IPS-NIHi7 (cell line): ENCODE data around the gene KCNC2.

Experiments
- DNase-seq: peaks from one replicate; pipeline ENCODE4 v3.0.0; 2012; ENCODE audit warnings: mixed read lengths; ENCODE audit errors: extremely low spot score

Gene KCNC2

DNA sequence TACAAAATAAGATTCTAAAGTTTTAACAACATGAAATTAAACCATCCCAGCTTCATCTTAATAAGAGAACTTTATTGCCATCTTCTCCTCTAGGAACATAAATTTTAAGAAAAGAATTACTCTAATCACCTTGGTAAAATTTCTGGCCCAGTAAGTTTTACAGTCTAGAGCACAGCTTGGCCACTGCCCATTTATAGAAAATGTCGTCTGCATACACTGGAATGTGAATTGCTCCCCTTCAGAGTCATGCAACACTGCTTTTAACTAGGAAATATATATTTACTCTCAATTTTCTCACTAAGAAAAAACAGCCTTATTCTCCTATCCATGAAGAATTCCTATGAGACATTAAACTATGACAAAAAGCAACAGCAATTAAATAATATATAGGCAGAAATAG is 48.2 kb downstream of the KCNC2 start:
- no peak for DNase-seq

DNA sequence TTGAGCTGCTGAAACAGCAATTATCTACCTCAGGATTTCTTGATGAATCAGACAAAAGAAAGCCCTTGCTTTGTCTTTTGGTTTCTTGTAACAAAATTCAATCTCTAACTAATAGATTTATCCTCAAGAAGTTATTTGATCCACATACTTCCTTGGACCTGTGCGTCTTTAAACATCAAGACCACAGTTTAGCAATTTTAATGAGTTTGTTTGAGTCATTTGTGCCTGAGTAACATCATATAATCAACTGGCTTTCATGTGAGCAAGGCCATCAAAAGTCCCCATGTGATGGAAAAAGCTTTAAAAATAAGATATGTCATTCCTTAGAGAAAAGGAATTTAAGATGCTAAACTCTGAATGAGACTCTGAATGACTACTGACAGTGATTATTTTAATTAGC is 52.3 kb downstream of the KCNC2 start:
- DNase-seq = no peak

DNA sequence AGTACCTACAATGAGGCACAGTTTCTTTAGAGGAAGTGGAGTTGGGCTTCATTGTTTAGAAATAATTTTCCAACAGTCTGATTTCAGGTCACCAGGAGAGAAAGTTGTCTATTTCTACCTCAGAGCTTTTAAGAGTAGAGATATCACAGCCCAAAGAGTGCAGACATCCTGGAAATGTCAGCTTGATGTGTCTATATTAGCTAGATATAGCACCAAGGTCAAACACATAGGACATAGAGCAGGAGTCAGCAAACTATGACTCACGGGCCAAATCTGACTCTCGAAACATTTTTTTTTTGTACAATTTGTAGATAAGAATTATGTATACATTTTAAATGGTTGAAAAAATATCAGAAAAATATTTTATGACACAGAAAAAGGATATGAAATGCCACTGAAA is 53.7 kb downstream of the KCNC2 start:
- no peak for DNase-seq

DNA sequence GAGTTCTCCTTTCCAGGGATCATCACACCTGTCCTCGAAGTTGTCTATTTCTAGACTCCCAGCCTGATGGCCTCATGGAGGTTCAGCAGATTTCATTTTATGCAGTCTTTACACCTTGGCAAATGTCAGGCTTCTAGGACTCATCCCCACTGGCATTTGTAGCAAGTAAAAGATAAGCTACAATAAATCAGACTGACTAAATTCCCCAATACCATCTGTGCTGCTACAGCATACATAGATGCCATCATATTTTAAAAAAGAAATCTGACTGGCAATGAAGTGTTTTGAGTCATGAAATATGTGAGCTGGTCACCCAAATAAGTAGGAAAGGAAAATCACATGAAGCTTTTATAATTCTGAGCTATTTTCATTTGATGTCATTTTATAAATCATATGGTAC is 55.3 kb downstream of the KCNC2 start:
- no peak for DNase-seq

DNA sequence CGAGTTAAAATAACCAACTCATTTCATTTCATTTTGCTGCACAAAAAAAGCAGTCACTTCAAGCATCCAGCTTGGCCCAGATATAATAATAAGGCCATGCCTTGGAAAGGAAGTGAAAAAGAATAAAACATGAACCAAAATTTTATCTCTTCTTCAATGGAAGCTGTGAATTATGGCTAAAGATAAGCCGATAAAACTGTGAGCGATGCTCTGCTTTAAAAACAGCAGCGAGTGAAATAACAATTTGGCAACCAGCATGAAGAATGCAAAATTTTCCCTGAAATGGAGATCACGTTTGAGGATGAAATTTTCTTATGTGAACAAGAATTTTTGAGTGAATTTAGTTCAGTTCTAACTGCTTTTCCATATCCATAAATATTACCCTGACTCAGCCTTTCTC is 70.4 kb downstream of the KCNC2 start:
- DNase-seq = no peak

DNA sequence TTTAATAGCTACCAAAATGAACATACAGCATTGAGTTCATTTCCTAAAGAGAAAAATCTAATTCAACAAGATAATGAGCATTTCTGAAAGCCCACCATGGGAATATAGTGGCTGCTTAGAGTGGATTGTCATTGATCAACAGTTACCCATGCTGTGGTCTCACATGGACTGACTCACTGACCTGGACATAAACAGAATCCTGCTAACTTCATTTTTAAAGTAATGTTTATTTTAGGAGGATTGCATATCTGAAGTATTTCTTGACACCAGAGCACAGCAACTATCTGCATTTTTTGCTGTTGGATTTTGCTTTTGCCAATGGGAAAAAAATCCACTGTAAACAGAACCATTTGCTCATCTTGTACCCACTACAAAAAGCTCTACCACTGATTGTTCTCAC is 71.7 kb downstream of the KCNC2 start:
- DNase-seq = no peak

DNA sequence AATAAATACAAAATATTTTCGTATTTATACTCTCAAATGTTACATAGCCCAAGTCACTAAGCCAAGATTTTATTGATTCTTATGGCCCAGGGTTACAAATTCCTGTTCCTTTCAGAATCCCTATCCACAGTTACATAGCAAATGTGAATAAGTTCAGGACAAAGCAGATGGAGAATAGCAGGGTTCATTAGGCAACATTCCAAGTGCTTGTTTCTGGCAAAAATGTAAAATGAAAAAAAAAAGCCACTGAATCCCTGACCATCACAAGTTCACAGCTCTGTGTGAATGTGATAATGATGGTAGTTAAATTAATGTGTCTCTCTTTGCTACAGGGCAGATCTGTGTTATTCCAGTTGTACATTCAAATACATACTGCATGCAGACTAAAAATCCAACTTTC is 74.6 kb downstream of the KCNC2 start:
- no peak for DNase-seq

DNA sequence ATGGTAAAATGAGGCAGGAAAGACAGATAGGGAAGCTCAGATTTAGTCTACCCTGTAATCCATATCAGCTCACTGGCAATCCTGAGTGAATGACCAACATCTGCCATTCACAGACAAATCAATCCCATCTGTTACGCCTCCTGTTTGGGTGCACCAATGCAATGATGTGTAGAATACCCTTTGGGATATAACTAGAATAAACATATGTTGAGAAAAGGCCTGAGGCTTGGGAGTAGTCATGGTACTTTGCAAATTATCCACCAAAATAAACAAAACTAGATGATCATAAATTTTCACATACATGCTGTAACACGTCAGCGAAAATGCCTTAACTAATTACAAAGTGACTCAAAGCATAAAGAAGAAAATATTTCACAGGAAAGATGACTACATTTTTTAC is 78.8 kb downstream of the KCNC2 start:
- no peak for DNase-seq

DNA sequence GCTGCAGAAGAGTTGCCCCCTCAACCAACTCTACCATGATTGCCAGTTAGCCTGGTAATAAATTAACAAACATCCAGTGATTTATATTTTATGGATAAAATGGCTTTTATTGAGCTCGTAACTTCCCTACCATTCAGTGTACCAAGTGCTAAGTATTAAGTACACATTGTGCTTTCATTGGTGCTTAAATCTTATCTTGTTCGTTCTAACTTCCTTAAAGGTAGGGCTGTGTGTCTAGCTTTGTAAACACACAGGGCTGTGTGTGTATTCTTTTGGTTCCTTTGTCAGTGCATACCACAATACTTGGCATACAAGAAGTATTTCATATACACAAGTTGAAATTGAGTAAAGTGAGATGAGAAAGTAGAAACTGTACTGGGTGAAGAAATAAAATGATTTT is 80.4 kb downstream of the KCNC2 start:
- DNase-seq = no peak

DNA sequence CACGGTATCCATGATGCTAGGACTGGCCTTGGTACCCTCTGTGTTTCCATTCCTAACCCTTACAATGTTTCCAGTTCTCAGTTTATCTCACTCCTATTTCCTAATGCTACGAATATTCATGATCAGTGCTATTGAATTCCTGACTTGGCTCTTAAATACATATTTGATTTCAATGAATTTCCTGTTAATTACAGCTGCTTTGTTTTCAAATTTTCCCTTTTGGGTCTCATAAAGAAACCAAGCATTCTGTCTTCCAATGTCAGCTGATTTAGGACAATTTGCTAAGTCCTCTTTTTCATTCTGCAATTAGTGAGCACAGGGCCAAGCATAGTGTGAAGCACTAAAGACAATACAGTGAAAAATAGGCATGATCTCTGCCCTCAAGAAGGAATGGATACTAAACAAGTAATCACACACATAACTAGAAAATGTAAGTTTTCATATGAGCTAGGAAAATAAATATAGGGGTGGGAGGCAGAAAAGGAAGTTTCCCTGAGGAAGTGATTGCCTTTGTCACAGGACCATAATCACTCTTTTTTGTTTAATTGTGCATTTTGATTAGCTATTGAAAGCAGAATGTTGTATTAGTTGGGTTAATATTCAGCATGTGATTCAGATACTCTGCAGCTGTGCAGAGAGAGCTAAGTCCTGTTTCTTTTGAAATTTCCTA is 88.5 kb downstream of the KCNC2 start:
- DNase-seq = no peak

DNA sequence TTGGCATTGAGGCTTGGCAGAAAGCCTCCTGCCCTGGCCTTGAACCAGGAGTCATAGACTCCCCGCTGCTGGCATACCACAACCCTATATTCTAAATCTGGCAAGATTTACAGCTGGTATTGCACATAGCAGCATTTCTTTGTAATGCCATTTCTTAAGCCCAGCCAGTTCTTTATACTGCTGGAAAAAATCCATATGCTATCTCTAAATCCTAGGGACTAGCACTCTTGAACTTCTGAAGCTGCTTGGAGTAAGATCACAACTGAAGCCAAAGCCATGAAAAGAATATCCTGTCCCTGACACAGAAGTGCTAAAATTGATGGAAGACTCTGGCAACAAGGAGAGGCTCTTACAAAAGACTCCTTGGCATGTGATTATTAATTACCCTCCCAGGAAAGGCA is 89.3 kb downstream of the KCNC2 start:
- DNase-seq = no peak

DNA sequence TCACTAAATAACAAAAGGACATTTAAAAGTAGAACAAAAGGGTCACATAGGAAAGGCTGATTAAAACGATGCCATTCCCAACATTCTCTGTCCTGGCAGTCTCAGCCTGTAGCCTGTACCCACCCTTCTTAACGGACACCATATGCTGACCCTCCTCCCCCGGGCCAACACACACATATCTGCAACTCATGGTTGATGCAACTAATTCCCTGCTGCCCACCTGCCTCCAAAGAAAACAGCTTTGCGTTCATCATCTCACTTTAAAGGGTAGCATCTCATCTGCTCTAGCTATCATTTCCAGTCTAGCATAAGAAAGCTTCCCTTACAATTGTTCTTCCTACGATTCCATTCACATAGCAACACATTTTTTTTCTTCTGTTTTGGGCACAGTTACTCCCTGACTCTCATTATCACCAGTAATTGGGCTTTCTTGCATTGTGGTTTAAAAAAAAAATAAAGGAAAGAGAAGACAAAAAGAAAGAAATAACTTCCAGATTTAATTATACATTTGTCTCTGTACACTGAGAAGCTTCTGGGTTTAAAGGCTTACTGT is 92.9 kb downstream of the KCNC2 start:
- no peak for DNase-seq

DNA sequence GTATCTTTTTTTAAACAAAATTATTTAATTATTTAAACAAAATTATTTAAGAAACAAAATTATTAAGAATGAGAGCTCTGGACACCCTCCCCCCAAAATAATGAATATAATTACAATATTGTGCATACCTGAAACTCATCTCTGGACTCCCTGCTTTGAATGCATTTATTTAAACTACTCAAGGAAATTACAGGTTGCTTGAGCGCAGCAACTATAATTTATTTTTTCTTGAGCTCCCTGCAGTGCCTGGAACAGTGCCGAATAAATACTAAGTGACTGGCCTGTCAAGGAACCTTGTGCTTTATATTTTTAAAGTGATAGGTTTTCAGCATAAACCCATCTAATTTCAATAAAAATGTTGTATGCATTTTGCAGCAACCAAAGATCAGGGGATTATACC is 93.9 kb downstream of the KCNC2 start:
- DNase-seq = no peak

DNA sequence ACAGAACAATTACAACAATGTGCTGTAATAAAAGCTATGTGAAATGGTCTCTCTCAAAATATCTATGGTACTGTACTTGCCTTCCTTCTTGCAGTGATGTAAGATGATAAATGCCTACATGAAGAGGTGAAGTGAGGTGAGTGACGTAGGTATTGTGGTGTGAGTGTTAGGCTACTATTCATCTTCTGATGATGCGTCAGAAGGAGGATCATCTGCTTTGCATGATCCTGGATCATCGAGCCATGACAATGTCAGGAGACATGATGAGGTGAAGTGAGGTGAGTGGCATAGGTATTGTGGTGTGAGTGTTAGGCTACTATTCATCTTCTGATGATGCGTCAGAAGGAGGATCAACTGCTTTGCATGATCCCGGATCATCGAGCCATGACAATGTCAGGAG is 105.8 kb downstream of the KCNC2 start:
- no peak for DNase-seq

DNA sequence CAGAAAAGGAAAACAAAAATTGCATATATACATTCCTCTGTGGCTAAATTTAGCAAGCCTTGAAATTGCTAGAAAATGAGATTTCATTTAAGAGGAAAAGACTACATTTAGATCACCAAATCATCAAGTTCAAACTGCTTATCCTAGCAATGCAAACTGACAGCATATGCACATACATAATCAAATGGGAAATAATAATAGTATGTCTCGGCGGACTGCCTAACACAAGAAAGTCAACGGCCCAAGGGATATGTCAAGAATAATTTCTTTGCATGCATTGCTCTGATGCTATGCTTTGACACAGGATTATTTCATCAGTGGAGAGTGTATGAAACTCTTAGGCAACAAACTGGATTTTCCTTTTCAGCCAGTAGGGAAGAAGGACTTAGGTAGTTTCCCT is 107.9 kb downstream of the KCNC2 start:
- no peak for DNase-seq

DNA sequence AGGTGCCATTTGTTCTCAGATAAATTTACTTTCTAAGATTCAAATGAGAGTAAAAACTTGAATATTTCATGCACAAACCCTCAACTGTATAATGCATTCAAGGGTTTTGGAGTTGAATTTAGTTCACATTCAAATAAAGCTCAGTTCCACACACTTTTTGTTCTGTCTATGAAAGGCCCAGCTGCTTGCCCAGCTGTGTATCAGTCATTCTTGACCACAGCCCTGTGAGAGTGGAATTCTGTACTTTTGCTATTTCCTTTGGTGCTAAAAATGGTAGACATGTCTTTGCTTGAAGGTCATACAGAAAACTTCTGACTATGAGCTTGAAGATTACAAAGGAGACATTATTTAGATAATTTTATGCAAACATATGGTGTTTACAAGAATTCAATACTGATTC is 110.4 kb downstream of the KCNC2 start:
- DNase-seq = no peak

DNA sequence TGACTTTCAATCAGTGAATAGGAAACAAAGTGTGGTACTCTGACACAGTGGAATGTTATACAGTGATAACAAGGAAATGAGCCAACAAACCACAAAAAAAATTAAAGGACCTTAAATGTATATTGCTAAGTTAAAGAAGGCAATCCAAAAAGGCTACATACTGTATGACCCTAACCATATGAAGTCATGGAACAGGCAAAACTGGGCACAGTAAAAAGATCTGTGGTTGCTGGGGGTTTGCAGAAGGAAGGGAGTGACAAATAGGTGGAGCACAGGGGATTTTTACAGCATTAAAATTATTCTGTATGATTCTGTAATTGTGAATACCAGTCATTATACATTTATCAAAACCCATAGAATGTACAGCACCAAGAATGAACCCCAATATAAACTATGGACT is 112.6 kb downstream of the KCNC2 start:
- DNase-seq = no peak

DNA sequence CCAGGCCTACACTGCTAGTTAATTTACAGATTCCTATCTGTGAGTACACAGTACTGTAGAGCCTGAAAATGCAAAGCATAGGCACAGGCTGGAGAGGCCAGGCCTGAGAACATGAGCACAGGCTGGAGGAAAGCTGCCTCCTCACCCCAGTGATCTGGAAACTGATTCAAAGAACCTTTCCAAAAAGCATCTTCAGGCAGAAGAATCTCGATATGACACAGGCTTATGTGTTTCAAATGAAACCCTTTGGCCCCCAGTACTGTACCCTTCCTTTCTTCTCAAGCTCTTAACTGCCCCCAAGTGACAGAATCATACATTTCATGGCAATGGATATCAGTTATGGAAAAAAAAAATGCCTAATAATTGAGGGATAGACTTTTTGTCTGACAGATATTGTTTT is 122.0 kb downstream of the KCNC2 start:
- DNase-seq = no peak

DNA sequence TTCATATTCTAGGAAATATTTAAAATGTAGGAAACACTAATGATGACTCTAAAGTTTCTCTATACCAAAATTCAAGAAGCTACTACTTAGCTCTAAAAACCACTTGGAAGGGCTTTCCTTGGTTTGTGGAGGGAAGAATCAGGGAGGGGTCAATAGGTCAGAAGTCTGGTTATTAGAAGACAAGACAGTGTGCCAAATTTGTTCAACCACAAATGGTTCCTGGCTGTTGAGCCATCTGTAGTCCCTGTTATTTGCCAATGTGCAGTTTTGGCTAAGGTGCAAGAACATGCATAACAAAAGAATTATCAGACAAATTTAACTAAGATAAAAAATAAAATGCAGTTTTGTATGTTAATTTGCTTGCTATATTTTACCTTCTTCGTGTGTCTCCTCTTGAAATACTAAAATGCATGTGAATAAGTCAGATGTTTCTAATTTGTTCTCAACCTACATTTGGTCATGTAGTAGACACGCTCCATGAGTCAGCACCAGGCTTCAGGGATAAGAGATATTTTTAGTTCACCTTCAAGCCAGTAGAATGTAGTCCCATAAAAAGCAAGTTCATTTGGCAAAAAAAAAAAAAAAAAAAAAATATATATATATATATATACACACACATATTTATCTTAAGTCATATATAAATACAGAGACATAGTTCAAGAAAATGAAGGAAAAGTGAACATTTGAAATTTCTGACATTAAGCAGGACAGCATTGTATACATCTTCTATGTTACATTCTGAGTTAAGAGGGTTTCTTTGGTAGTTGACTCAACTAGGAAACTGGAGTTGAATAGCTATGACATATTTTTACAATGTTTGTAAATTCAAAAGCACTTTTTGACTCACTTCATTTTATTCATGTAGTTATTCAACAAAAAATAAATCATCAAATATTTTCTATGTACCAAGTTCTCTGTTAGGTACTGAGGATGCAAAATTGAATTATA is 123.3 kb downstream of the KCNC2 start:
- no peak for DNase-seq

DNA sequence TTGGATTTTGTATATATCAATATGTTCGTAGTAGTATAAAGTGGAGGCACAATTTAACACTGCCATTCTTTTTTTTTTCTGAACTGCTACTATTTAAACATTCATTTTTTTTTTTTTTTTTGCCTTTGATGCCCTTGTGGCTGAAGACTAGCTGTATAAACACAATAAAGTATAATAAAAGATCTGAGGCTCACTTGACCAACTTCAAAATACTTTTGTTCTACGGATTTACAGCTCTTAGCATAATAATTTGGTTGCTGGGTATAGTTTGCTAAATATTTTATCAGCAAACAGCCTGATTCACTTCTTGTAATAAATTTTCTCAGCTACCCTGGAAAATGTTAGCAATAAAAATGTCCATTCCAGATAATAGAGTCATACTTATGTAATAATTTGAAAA is 128.3 kb downstream of the KCNC2 start:
- no peak for DNase-seq

DNA sequence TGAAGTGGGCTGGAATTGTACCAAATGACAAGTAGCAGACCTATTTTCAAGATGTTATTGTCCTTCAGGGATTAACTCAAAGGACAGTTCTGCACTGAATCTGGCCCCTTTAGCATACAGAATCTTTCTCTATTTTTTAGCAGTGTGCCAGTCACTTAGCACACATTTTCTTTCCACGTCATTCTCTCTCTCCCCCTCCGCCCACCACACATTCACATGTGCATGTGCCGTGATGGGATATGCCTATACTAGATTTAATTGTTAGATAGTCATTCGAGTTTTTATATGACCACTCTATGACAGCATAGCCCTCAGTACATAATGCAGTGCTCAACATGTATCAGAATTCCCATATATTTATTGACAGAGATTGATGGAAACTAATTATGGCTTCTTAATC is 129.1 kb downstream of the KCNC2 start:
- no peak for DNase-seq

DNA sequence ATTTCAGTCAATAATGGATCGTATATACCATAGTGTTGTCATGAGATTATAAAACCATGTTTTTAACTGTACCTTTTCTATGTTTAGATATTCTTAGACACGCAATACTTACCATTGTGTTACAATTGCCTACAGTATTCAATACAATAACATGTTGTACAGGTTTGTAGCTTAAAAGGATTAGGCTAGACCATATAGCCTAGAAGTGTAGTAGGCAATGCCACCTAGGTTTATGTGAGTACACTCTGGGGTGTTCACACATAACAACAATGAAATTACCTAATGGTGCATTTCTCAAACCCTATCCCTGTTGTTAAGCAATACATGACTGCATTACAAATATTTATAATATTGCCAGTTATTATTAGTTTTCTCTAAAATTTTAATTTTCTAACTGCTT is 144.2 kb downstream of the KCNC2 start:
- no peak for DNase-seq

DNA sequence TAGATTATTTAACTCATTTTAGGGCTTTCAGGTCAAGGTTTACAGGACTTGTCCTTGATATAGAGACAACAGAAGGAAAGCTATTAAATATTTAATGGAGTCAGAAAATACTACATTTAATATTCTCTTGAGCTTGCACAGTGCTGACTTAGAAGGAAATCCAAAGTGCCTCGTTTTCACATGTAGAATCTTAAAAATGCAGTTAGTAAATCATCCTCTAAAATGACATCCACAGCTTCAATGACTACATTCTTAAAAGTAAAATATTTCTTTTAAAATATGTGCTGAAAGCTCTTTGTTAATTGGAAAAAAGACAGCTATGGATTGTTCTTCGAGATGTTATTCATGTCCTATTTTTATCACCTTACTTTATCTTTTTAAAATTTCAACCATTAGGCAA is 146.9 kb downstream of the KCNC2 start:
- DNase-seq = no peak
